SIG-M5 (cell line): ENCODE results near the gene CST9L.

Experiments used
- DNase-seq: peaks from one replicate; lab custom pipeline; 2025; lab: John Stamatoyannopoulos, UW

Gene CST9L

DNA sequence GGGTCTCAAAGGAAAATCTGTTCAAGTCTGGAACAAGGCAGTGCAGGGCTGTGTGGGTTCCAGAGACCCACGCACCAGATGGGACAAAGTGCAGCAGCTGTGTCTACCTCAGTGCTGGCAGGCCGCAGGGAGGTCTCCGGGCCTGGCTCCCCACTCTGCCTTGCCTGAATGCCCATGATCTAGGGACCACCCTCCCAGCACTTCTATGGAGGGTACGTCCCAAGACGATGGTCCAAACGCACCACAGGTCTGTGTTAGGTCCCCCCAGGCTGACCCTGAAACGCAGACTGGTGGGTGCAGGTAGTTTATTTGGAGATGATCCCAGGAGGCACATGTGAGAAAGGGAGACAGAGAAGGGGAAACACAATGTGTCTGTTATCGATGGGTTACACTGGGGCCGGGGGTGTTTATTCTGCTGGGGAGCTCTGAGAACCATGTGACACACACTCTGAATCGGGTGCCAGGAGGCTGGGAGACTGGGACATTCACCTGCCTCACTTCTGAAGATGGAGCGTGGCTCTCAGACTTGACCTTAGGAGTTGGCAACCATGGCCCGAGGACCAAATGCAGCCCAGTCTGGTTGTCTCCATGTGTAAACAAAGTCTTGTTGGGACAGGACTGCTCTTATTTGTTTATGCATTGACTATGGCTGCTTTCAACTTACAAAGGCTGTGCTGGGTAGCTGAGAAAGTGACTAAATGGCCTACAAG is 21.7 kb downstream of the CST9L start:
- DNase-seq: no peak

DNA sequence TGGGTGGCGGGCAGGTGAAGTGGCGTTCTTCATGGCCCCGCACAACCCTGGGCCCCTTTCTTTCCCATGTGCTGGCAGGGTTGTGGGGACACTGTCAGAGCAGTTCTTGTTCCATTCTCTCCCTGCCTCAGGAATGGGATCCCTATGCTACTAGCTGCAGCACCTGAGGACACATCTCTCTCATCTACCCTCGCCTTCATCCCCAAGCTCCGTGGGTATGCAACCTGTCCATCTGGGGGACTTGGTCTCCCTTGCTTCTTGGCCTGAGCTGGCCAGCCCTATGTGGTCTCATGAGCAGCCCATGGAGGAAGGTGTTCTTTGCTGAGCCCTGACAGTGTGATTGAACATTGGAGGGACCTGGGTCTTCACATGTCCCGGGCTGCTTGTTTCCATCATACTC is 24.2 kb downstream of the CST9L start:
- no peak for DNase-seq

DNA sequence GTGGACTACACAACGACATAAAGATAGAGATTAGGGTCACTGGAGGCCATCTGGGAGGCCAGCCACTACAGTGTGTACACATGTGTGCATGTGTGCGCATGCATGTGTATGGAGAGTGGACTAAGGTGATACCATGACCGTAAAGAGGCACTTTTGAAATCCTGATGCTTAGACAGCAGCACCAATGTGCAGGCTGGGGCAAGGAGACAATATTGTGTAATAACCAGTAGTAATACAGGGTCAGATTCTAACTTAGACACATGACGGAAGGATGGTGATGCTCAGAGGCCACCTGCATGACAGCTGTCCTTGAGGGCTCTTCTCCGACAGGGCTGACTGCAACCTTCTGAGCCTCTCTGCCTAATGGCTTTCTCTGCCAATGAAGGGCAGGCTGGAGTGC is 25.5 kb downstream of the CST9L start:
- no peak for DNase-seq

DNA sequence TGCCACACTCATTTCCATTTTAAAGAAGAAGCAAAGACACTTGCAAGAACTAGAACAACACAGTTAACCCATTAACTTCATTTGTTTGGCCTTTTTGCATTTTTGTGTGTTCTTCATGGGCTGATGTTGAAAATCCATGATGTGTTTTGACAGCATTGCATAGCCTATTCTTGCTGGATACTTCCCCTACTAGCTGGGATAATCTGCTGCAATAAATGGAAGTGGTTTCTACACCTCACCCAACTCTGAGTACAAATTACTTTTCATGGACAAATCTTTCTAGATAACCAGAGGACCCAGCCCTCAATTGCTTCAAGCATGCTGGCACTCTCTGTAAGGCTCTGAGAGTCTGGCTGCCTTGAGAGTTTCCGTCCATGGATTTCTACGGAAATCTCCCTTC is 26.5 kb downstream of the CST9L start:
- DNase-seq: no peak

DNA sequence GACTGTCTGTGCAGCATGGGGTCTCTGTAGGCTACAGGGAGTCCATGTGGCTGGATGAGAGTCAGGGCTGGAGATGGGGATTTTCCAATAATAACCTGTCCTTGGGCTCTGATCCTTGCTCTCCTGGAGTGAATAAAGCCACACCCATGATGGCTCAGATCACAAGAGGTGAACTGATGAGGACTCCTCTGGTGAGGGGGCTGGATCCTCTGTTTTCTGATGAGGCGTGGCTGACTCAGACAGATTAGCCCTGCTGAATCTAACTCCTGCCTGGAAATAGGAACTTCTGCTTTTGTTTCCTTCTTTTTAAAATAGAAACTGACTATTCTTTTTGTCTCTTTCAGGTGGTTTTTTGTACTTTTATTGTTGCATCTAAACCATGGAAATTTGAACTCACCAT is 27.0 kb downstream of the CST9L start:
- DNase-seq: no peak

DNA sequence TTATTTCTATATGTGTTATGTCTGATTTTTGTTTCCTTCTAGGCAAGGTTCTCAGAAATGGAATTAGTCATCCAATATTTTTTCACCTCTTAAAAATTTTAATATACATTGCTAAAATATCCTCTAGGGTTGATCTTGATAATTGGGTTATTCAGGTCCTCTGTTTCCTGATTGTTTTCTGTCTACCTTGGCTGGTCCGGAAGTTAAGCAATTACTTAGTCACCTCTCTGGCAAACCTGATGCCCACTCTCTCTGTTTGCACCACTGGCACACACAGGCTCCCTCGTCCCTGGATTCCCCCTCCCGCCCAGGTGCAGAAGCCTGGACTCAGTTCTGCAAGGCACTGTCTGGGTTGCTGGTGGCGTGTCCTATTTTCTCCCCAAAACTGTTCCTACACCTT is 27.7 kb downstream of the CST9L start:
- DNase-seq: no peak

DNA sequence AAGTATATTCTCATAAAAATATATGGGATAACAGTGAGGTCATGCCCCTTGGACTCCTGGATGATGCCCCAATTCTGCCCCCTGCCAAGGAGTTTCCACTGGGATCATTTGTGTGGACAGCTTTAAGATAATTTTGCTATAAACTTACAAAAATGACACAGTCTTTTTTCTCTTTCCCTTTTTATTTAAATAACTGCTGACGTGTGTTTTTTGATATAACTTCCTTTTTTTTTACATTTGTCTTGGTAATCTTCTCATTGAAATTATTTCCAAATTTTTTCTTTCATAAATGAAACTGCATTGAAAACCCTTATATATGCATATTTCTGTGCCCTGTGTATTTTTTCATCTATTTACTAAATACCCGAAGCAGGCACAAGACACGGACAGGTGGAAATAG is 31.3 kb downstream of the CST9L start:
- DNase-seq: no peak

DNA sequence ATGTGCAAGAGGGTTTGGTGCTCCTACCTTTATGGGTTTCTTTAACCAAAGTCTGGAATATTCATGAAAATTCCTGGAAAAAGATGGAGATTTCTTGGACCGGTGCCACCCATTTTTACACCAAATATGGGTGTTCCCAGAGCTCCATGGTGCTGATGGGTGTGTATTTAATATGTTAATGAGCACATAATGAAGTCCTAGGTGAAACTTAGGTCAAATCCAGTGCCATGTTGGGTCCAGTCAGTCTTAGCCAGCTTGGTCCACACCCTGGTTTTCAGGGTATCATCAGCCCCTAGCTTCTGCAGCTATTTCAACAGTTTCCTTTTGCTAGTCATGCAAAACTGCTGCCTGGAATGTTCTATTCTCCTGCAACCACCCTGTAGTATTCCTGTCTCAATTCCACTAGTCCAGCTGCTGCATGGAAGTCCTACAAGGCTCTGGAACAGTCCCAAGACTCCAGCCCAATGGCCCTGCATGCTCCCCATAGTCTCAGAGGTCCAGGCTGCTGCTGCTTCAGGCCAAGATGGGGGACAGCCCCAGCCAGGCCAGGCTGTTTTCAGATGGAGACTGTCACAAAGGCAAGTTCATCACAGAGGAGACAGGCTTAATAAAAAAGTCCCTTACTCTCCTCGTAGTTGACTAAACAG is 31.8 kb downstream of the CST9L start:
- DNase-seq: no peak

DNA sequence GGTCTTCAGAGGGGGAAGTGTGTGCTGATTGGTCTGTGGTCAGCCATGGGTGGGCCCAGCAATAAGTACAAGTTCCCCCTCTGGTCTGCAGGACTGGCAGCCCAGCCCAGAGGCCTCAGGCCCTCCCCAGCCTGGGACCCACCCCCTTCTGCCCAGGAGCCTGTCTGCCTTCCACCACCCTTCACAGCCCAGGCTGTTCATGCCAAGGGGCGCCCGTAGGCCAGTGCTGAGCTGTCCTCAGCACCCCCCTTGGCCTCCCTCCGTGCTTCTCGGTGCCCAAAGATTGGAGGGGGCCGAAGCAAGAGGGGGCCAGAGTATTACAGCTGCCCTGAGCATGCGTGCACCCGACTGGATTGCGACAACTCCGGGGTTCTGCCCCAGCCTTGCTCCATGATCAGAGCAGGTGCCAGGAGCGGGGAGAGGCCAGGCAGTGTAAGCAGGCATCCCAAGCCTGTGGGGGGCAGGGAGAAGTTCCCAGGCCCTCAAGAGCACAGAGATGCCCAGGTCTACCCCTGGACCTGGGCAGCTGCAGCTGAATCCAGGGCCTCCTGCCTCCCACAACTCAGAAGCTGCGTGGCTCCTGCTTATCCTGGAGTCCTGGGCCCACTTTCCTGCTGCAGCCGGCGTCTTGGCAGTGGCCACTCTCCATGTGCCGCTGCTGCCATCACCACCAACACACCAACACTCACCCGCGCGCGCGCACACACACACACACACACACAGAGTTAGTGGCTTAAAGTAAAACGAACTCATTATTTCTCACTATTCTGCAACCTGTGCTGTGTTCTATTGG is 33.3 kb downstream of the CST9L start:
- DNase-seq: no peak

DNA sequence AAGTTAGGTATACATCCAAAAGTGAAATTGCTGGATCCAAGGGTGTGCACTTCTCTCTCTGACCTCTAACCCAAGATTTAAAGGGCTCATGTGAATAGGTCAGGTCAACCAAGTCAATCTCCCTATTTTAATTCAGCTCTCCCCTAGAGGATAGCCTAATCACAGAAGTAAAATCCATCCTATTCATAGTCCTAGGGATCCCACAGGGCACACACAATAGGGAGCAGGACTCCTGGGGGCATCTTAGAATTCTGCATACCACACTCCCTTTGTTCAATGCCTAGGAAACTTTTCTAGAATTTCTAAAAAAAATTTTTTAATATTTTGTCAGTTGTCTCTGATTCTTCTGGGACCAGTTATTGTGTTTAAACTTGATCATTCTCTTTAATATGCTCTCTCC is 35.1 kb downstream of the CST9L start:
- DNase-seq: no peak

DNA sequence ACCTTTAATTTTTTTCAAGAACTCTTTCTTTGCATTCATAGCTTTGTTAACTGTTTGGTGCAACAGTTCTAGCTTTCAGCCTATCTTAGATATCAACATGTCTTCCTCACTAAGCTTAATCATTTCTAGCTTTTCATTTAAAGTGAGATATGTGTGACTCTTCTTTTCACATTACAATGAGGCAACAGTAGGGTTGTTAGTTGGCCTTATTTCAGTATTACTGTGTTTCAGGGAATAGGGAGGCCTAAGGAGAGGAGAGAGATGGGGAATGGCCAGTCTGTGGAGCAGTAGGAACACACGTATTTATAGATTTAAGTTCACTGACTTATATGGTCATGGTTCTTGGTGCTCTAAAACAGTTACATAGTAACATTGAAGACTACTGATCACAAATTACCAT is 35.8 kb downstream of the CST9L start:
- DNase-seq: no peak

DNA sequence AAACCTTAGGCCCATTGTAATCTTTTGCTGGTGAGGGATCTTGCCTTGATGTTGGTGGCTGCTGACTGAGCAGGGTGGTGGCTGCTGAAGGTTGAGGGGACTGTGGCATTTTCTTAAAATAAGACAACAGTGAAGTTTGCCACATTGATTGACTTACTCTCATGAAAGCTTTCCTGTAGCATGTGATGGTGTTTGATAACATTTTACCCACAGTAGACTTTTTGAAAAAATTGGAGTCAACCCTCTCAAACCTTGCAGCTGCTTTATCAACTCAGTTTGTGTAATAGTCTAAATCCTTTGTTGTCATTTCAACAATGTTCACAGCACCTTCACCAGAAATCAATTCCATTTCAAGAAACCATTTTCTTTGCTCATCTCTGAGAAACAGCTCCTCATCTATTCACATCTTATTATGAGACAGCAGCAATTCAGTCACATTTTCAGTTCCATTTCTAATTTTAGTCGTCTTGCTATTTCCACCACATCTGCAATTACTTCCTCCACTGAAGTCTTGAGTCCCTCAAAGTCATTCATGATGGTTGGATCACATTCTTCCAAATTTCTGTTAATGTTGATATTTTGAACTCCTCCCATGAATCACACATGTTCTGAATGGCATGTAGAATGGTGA is 37.2 kb downstream of the CST9L start:
- DNase-seq: no peak

DNA sequence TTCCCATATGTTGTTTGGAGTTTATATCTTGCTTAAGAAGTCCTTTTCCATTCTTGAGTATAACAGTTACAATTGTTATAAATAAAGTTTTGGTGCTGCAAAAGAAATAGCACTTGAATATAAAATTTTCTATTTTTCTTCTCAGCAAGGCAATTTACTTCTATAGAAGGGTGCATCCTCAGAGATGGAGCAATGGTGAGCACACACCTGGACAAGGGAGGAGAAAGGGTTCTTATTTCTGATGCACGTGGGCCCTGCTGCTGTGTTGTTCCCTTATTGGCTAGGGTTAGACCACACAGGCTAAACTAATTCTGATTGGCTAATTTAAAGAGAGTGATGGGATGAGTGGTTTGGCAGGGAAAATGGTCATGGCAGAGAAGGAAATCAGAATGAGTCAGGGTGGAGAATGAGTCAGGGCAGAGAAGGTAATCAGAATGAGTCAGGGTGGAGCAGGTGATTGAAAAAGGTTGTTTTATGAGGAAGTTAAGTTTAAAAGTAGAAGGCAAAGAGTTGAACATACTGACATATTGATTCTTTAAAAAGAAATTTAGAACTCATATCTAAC is 39.3 kb downstream of the CST9L start:
- DNase-seq: no peak

DNA sequence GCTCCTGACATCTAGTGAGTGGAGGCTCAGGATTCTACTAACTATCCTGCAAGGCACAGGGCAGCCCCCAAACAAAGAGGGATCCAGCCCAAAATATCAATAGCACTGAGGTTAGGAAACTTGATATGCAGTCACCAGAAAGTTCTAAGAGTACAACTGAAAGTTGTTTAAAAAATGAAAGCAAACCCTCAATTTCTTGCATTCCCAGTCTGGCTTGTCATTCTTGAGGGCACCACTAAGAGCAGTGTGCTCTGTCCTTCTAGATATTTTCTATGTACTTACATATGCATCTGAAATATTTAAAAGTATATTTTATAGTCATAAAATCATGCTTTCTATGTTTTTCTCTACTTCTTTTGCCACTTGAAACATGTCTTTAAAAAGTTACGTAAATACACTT is 41.4 kb downstream of the CST9L start:
- no peak for DNase-seq

DNA sequence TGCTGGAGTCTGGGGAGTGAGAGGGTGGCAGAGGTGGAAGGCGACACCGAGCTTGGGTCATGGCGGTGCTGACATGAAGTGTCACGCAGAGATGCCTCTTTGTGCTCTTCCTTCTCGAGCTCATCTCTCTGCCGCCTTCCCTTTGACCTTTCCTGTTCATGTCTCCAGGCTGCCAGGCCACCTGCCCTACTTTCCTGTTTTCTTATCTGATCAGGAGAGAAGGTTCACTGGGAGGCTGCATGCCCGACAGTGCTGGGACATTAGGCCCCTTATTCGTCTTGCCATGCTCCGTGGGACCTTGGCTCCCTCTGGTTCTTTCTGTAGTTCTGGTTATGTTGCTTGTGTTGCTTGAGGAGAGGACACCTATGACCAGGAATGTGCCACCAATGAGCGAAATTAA is 44.1 kb downstream of the CST9L start:
- DNase-seq: no peak

DNA sequence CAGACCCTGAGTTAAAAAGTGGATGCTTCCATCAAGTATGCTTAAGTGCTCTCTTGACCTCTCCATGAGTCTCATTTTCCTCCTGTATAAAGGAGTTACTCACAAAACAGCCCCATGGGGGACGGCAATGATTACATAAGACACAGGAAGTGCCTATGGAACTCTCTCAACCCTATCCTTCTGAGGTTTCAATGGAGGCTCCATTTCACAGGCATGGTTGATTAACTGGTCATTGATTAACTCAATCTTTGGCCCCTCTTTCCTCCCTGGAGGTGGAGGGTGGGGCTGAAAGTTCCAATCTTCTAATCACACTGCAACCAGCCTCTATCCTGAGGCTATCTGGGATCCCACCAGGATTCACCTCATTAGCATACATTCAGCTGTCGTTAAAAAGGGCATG is 48.1 kb downstream of the CST9L start:
- no peak for DNase-seq

DNA sequence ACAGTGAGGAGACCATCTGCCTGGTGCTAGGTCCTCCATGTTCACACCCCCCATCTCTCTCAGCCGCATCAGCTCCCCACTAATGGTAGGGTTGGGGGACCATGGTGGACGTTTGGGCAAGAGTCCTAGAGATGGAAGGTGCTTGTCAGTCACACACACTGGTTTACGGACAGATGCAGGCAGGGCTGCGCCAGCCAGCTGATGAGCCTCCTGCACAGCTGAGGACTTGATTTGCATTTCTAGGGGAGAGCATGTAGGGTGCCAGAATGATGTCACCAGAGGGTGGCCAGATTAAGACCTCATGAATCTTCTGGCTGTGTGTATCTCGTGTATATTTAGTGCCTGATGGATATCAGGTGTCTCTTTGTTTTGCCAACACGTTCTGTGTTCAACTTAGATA is 48.7 kb downstream of the CST9L start:
- DNase-seq: no peak

DNA sequence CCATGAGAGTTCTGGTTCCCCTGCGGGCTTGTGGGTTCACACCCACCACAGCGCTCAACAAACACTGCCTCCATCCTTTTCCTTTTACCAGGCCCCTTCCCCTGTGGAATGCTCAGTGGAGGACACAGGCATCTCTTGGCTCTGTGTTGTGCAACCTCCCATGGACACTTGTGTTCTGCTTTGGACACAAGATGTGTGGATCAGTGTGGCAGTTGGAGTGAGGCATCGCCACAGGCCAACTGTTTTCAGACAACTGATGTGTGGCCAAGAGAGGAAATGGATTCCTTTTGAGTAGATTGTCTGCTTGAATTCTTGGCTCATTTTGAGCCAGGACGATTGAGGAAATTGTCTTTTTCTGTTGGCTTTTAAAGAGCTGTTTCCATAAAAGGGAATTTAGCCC is 50.6 kb downstream of the CST9L start:
- no peak for DNase-seq

DNA sequence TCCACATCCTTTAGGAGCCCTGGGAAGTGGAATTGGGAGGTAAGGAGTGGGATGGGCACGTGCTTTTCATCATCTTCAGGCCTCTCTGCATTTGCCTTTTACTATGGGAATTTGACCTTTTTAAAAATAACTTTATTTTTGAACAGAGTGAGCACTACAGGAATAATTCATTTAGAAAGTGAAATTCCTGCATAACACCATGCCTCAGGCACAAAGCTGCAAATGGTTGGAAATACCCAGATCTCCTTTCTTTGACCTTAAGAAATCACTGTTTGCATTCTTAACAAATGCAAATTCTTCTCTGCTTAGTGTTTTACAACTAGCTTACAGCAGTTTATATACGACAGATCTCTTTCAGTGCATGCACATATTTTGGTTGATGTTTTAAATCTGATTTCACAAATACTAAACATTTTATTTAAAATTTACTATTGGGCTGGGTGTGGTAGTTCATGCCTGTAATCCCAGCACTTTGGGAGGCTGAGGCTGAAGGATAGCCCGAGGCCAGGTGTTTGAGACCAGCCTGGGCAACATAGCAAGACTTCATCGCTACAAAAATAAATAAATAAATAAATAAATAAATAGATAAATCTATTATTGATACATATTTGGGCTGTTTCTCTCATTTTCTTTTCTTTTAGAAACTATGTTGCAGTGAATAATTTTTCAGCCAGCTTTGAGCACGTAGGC is 52.9 kb downstream of the CST9L start:
- DNase-seq: no peak

DNA sequence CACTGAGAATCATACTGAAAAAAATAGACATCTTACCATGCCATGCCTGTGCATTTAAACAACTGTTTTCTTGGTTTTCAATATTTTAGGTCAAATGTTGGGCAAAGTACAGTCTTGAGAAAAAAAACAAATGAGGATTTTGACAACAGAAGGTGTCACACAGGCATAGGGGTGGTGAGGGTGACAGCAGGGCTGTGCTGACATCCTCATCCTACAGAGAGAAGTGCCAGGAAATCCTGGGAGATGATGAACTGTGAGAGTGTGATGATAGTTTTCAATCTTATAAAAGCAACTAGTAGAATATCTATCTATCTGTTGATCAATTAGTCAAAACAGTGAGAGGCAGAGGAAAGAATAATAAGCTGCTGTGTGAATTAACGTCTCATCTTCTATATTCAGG is 53.4 kb downstream of the CST9L start:
- DNase-seq: no peak
